Esophagus squamous epithelium (tissue), 4 donors: ENCODE measurements around the gene PLAC1.

Source experiments
- POLR2A ChIP-seq, 4 donors: fragments of 450-650 bp; IDR thresholded peaks; one replicate each; pipeline ENCODE4 v1.6.1; 2017; ENCODE audit warnings: antibody characterized with exemption in 4 of 4, mild to moderate bottlenecking in 4 of 4, moderate library complexity in 3 of 4
- TF ChIP-seq, protein P1 (sequence below), 6 experiments: fragments of 450-650 bp in 4 of 6; fragments of 200-600 bp in 2 of 6; sonication (generic) in 2 of 6; IDR thresholded peaks; one replicate each; pipeline ENCODE4 v1.5.1; 2016 to 2019; ENCODE audit warnings: antibody characterized with exemption in 6 of 6, mild to moderate bottlenecking in 4 of 6, moderate library complexity in 4 of 6

DNA sequence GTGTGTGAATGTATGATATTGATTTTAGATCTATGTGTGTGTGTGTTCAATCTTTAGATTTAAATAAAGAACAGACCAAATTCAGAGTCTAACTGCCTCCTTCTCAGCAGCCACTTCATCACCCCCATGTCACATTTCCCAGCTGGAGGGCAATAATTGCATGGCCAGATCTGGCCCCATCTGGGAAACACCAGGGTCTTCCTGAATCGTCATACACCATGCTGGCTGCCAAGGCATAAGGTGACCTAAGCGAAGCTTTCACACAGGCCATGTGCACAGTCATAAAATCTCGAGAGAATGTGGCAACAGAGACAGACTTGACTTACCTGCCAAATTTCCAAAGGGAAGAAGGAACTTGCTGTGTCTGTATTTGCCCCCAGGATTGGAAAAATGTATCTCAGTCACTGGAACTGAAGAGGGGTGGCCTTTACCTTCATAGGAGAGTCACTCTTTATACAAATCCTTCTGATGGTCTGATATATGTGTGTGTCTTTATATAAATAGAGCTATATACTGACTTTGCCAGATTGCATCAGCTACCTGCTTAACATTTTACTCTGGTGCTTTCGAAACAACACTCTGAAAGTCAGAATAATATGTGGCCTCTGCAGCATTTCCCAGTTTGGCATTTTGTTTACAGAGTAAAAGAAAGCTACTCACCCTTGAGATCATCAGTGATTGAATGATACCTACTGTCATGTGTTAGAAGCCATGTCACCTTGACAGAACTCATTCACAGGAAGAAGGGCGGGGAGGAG lies at the start of gene PLAC1:
- TF ChIP-seq, protein P1, sequence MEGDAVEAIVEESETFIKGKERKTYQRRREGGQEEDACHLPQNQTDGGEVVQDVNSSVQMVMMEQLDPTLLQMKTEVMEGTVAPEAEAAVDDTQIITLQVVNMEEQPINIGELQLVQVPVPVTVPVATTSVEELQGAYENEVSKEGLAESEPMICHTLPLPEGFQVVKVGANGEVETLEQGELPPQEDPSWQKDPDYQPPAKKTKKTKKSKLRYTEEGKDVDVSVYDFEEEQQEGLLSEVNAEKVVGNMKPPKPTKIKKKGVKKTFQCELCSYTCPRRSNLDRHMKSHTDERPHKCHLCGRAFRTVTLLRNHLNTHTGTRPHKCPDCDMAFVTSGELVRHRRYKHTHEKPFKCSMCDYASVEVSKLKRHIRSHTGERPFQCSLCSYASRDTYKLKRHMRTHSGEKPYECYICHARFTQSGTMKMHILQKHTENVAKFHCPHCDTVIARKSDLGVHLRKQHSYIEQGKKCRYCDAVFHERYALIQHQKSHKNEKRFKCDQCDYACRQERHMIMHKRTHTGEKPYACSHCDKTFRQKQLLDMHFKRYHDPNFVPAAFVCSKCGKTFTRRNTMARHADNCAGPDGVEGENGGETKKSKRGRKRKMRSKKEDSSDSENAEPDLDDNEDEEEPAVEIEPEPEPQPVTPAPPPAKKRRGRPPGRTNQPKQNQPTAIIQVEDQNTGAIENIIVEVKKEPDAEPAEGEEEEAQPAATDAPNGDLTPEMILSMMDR (IDR thresholded peaks at IDR 0.05): no peak
- no peak for TF ChIP-seq POLR2A (IDR thresholded peaks at IDR 0.05)
